Stimulated activated CD8-positive, alpha-beta memory T cell treated with anti-CD3 and anti-CD28 coated beads, Interleukin-2, amount 100 ng/mL, for 1 hour (primary cell): ENCODE measurements around the gene C16orf78.

Experiments
- DNase-seq, 2 donors: peaks; one replicate each; pipeline ENCODE4 v3.0.0-alpha.2; 2020; ENCODE audit warnings: low read depth in 2 of 2

C16orf78 gene

DNA sequence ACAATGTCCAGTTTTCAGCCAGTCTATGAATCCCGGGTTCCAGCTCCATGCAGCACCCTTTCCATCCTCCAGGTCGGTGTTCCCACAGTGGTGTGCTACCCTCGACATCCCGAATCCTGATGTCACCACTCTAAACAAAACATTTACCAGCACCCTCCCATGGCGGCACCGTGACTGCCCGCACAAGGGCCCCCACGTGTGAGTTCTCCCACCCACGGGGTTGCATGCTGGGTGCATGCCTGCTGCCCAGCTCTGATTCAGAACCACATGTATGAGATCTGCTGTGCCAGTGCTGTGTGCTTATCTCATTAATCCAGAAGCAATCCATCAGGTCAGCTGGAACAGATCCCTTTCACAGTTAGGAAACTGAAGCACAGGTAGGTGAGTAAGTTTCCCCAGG, 57.4 kb downstream of the C16orf78 start:
- no peak for DNase-seq

DNA sequence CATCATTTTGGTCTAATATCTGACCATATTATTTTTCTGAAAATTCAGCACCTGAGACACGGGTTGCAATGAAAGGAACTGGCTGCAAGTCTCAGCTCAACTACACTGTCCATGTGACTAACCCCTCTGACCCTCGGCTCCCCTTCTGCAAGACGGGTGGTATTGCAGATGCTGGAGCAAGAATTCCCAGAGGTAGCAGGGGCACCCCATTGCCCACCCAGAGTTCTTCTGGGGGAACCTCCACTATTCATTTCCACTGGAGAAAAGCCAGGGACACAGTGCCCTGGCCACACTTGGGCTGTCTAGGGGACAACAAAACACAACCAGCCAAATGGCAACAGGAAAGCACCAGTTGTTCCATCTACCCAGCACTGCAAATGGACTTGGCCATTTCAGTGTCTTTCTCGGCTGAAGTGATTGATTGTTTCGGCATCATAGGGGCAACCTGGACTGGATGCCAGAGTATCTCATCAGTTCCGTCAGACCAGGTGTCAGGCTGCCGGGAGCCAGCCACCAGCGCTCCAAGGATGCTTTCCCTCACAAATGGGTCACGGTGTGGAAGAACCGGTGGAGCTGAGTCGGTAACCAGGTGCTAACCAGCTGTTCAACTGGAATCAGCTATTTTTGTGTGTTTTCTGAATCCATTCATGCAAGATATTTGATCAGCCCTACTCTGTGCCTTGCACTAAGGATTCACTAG, 58.1 kb downstream of the C16orf78 start:
- DNase-seq, result no peak

DNA sequence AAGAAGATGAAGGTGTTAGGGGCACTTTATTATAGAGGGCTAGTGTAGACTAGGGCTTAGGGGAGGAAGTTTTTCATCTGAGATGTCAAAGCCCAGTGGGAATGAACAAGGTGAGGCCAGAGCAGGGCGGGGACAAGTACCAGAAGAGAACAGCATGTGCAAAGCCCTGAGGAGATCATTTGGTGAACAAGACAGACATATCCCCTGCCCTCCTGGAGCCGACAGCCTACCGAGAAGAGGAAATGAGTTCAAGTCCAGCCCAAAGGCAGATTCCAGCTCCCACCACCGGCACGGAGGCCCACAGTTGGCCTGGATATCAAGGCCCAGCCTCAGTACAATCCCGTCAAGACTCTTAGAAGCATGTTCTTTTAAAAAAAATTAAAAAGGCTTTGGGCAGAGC, 61.1 kb downstream of the C16orf78 start:
- no peak for DNase-seq

DNA sequence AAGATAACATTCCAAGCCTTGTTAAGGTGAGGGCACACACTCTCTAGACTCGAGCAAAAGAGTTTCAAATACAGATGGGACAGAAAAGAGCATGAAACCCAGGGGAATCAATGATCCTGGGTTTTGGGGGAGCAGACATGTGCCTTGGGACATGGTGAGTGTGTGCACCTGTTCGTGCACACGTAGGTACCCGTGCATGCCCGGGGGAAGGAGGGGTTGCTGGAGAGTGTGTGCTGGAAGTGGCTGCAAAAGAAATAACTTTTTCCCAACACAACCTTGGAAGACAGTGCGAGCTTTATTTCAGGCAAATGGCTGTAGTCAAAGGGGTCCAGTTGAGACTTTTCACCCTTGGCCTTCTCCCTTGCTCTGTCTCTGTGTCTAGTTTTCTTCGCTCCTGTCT, 62.6 kb downstream of the C16orf78 start:
- no peak for DNase-seq

DNA sequence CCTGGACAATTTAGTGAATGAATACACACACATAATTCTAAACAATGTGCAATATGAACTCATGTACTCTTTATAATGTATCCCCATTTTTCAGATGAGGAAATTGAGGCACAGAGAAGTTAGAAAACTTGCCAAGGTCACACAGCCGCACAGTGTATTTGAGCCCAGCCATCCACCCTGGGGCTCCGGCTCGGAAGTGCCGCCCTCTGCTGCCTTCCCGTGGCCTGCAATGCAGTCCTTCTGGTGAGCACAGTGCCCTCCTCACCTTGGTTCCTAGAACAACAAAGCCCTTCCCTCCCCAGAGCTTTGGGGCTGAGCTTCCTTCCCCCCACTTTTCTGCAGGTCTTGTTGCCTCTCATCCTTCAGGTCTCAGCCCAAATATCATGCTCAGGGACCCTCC, 63.7 kb downstream of the C16orf78 start:
- no peak for DNase-seq

DNA sequence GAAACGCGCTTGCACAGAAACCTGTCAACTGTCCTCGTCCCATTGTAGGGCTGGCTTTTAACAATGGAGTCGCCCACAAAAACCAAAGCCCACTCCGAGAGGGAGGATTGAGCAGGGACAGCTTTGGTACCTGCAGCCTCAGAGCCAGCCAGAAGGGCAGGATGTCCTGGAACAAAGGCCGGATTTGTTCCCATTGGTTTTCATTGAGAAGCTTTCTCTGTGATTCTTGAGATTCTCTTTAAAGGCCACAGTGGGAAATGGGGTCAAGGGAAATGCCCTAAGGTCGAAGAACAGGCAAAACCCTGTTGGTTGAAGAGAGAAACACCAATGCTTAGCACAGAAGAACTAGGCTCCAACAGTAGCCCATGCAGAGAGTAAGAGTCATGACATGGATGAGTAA, 65.4 kb downstream of the C16orf78 start:
- no peak for DNase-seq

DNA sequence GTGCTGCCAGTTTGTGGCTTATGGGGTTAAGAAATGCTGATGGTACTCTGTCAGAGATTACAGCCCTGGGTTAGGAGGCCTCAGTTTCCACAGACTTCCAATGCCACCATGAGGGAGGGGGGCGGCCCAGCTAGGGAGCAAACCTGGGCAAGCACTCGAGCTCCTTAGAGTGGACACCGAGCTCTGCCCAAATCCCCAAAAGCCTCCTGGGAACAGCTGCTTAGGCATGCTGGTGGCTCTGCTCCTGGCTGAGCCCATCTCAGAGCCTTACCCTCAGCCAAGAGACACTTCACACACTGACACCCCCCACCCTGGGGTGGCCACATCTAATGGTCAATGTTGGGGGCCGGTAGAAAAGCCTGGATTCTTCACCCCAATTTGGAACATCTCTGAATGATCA, 66.1 kb downstream of the C16orf78 start:
- no peak for DNase-seq

DNA sequence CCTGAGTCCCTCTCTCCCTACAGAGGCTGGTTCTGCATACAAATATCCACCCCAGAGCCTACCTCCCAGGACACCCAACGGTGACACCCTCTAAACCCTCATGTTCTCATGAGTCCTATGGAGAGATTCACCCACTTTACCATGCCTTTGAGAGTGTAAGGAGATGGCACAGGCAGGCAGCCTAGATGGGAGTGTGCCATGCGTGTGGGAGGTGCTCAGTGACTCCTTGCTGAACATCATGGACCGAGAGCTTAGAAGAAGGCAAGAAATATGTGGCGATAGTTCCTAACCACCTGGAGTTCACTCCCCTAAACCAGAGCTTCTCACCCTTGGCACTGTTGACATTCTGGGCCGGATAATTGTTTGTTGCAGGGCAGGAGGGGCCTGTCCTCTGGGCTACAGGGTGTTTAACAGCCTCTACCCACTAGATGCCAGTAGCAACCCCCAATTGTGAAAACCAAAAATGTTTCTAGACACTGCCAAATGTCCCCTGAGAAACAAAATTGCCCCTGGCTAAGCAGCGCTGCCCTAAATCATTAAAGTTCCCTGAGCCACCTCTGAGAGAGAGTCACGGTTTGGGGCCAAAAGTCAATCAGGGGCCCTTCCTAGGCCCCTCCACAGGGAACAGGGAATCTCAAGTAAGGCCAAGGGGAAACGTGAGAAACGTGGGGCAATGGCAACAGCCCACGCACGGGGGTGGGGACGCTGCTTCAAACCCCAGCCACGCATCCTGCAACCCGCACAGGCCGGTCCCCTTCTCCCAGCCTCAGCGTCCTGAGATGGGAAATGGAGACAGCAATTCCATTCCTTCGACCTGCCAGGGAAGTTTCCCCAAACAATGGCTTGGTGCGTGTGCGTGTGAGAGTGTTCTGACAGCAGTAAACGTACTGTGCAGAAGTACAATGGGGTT, 66.8 kb downstream of the C16orf78 start:
- no peak for DNase-seq

DNA sequence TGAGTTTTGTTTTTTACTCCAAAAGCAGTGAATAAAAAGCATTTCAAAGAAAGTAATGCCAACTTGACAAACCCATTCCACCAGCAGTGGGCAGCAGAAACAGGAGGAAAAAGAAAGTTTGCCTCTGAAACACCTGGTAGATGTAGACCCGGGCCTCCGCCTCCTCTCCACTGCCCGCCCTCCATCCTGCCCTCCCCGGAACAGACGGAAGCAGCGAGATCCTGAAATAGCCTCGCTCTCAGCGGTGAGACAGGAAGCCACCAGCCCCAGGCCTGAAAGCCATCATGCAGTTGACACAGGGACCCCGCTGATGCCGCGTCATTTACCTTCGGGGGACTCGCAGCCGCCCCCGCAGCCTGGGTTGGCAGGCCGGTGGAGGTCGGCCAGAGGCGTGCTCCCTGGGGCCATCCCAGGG, 67.8 kb downstream of the C16orf78 start:
- peak; percentile 11 to 37 for DNase-seq

DNA sequence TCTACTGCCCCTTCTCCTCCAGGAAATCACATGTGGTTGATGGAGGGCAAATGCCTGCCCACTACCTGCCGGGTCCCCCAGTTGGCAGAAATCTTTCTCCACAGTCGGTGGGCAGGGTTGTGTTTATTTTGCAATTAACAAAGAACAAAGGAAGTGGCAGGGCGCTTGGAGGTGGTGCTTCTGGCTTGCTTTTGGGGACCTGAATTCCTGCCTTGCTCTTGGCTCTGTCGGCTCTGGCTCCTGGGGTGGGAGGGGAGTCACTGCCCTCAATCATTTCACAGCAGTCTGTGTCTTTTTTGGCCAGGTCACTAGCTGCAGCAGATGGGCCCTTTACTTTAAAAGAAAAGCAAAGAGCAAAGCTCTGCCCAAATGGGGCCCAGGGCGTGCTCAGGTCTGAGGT, 69.2 kb downstream of the C16orf78 start:
- DNase-seq, result no peak

DNA sequence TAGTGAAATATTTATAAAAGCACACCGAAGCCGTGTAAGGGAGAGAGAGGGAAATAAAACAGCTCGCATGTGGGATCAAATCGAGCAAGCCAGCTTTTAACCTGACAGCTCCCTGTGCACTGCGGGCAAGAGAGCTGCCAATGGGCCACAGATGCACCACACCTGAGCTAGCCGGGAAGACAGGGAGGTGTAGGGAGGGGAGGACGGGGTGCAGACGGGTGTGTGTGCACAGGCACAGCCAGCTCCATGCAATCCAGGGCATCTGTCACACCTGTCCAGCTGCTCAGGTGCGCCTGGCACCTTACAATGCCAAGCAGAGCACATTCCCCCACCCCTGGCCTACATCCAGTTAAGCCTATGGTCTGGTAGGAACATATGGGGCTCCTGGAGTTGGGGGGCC, 70.0 kb downstream of the C16orf78 start:
- DNase-seq, result no peak

DNA sequence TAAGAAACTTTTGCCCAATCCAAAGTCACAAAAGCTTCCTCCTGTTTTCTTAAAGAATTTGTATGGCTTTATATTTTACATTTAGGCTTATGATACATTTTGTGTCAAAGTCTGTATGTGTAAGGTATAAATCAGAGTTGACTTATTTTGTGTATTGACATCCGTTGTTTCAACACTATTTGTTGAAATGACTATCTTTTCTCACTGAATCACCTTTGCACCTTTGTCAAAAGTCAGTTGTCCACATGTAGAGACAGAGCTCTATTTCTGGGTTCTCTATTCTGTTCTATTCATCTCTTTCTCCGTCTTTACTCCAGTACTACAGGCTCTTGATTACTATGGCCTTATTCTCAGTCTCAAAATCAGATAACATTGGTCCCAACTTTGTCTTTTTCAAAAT, 73.2 kb downstream of the C16orf78 start:
- DNase-seq, result no peak
